Naive B cell (primary cell): ENCODE data around the gene MSL3B.

Experiments
- ATAC-seq, 2 donors: fragments of 150-1000 bp; cut with Tn5 transposase; 2 replicates each; pipeline ENCODE4 v1.10.0; 2021; ENCODE audit warnings: low read depth in 2 of 2, mild to moderate bottlenecking in 2 of 2, moderate library complexity in 2 of 2
- DNase-seq: peaks from one replicate; pipeline ENCODE4 v3.0.0; 2022
- H3K27ac Mint-ChIP-seq, 6 donors: one replicate each; pipeline ENCODE4 v1.8.0; 2020 to 2022; ENCODE audit warnings: mild to moderate bottlenecking in 6 of 6, mixed read lengths in 6 of 6, moderate library complexity in 5 of 6, inconsistent platforms in 2 of 6
- H3K27me3 Mint-ChIP-seq, 3 donors: one replicate each; pipeline ENCODE4 v1.8.0; 2021 to 2022; ENCODE audit warnings: mixed read lengths in 3 of 3, mild to moderate bottlenecking in 1 of 3
- H3K36me3 Mint-ChIP-seq, 2 donors: one replicate each; pipeline ENCODE4 v1.8.0; 2020 to 2022; ENCODE audit warnings: mixed read lengths in 2 of 2, inconsistent platforms in 1 of 2, mild to moderate bottlenecking in 1 of 2
- H3K4me1 Mint-ChIP-seq, 3 donors: one replicate each; pipeline ENCODE4 v1.8.0; 2020 to 2022; ENCODE audit warnings: mixed read lengths in 3 of 3, inconsistent platforms in 1 of 3, mild to moderate bottlenecking in 1 of 3, moderate library complexity in 1 of 3
- H3K4me3 Mint-ChIP-seq, 8 donors: one replicate each; pipeline ENCODE4 v1.8.0; 2020 to 2022; ENCODE audit warnings: mild to moderate bottlenecking in 8 of 8, mixed read lengths in 8 of 8, moderate library complexity in 8 of 8, inconsistent platforms in 2 of 8
- H3K9me3 Mint-ChIP-seq, 7 donors: one replicate each; pipeline ENCODE4 v1.8.0; 2020 to 2022; ENCODE audit warnings: mixed read lengths in 7 of 7, mild to moderate bottlenecking in 5 of 7, inconsistent platforms in 2 of 7, moderate library complexity in 1 of 7

MSL3B gene

GRCh38 chr2:233823731-233824121, 44.5 kb downstream of the MSL3B start:
- no peak for DNase-seq
- H3K4me3 Mint-ChIP-seq, result no peak overlapping the region
- H3K27ac Mint-ChIP-seq, result peak overlapping the region in 1 of 6 donors; percentile 75

GRCh38 chr2:233822781-233823730, 45.1 kb downstream of the MSL3B start:
- DNase-seq (no peak), ATAC-seq (no peak)

More at GRCh38 chr2:233823731-233824121, 44.5 kb downstream of the MSL3B start:
- peaks cover 6 to 8% (median 8%) of the 10 kb centered on the region in 3 donors for H3K27me3 Mint-ChIP-seq
- no peak for ATAC-seq
- H3K4me1 Mint-ChIP-seq, result no peaks in the 10 kb centered on the region
- H3K9me3 Mint-ChIP-seq, result peaks cover 0 to 6% (median 0%) of the 10 kb centered on the region in 7 donors
- no peaks in the 10 kb centered on the region for H3K36me3 Mint-ChIP-seq

GRCh38 chr2:233822101-233822771, 46.0 kb downstream of the MSL3B start:
- Mint-ChIP-seq H3K4me1 (no peaks in the 10 kb centered on the region), H3K4me3 (no peak overlapping the region), H3K27me3 (peaks cover 7 to 19% (median 8%) of the 10 kb centered on the region in 3 donors), H3K9me3 (peaks cover 0 to 6% (median 0%) of the 10 kb centered on the region in 7 donors), H3K27ac (no peak overlapping the region), H3K36me3 (no peaks in the 10 kb centered on the region)
- ATAC-seq, result no peak
- no peak for DNase-seq

More at GRCh38 chr2:233822781-233823730, 45.1 kb downstream of the MSL3B start:
- no peaks in the 10 kb centered on the region for H3K4me1 Mint-ChIP-seq
- no peak overlapping the region for H3K27ac Mint-ChIP-seq
- H3K36me3 Mint-ChIP-seq, result no peaks in the 10 kb centered on the region
- H3K4me3 Mint-ChIP-seq, result no peak overlapping the region
- peaks cover 6 to 12% (median 8%) of the 10 kb centered on the region in 3 donors for H3K27me3 Mint-ChIP-seq
- peaks cover 0 to 6% (median 0%) of the 10 kb centered on the region in 7 donors for H3K9me3 Mint-ChIP-seq

GRCh38 chr2:233821709-233822100, 46.5 kb downstream of the MSL3B start:
- Mint-ChIP-seq H3K27ac (no peak overlapping the region), H3K27me3 (peaks cover 8 to 24% (median 11%) of the 10 kb centered on the region in 3 donors), H3K9me3 (peaks cover 0 to 6% (median 0%) of the 10 kb centered on the region in 7 donors), H3K36me3 (no peaks in the 10 kb centered on the region), H3K4me1 (no peaks in the 10 kb centered on the region), H3K4me3 (no peak overlapping the region)
- DNase-seq (no peak), ATAC-seq (no peak)

- Mint-ChIP-seq H3K36me3 (no peaks in the 10 kb centered on the region), H3K27ac (no peak overlapping the region)
Measured at GRCh38 chr2:233821196-233821595, 47.0 kb downstream of the MSL3B start.

GRCh38 chr2:233820774-233821105, 47.4 kb downstream of the MSL3B start:
- no peaks in the 10 kb centered on the region for H3K4me1 Mint-ChIP-seq
- DNase-seq (no peak), ATAC-seq (no peak)
- no peaks in the 10 kb centered on the region for H3K9me3 Mint-ChIP-seq
- no peak overlapping the region for H3K27ac Mint-ChIP-seq
- H3K4me3 Mint-ChIP-seq, result no peak overlapping the region
- H3K27me3 Mint-ChIP-seq, result peaks cover 8 to 31% (median 11%) of the 10 kb centered on the region in 3 donors
- H3K36me3 Mint-ChIP-seq, result no peaks in the 10 kb centered on the region

More at GRCh38 chr2:233821196-233821595, 47.0 kb downstream of the MSL3B start:
- Mint-ChIP-seq H3K9me3 (peaks cover 0 to under 1% (median 0%) of the 10 kb centered on the region in 7 donors), H3K4me3 (no peak overlapping the region), H3K27me3 (peaks cover 8 to 28% (median 11%) of the 10 kb centered on the region in 3 donors), H3K4me1 (no peaks in the 10 kb centered on the region)
- DNase-seq (no peak), ATAC-seq (no peak)

DNA sequence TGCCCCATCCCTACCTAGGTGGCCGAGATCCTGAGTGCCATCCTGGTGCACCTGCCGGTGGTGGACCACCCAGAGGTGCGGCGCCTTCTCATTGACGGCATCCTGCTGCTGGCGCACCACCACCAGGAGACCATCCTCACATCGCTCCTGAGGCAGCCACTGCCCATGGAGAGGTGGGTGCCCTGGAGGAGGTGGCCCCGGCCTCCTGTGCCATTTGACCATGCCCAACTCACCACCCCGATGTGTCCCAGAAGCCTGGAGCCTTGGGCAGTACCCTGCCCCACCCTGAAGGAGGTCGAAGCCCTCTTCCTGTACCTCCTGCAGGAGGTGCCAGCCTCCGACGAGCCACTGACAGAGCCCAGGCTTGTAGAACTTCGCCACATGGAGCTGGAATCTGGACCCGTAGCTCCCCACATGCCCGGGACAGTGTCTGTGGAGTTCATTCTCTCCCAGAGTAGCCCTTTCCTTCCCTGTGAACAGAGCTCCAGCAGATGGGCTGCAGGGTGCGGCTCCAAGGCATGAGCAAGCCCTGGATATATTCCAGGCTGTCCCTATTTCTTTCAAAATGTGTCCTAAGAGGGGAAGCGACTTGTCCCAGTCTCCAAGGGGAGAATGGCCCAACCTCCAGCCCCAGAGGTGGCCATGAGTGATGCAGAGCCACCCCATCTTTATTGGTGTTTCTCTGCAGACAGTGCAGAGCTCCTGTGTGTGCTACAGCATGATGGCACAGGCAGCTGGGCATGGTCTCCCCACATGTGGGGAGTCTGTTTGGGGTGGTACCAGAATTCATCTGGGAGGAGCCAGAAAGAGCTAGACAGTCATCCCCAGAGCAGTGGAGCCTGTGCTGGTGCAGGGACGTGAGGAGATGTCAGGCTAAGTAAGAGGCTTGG, 48.1 kb downstream of the MSL3B start:
- H3K4me1 Mint-ChIP-seq, result no peaks in the 10 kb centered on the region
- ATAC-seq, result no peak
- DNase-seq, result no peak
- no peaks in the 10 kb centered on the region for H3K9me3 Mint-ChIP-seq
- H3K27ac Mint-ChIP-seq, result no peak overlapping the region
- H3K4me3 Mint-ChIP-seq, result peak overlapping the region in 1 of 8 donors; percentile 32
- peaks cover 8 to 31% (median 11%) of the 10 kb centered on the region in 3 donors for H3K27me3 Mint-ChIP-seq
- H3K36me3 Mint-ChIP-seq, result no peaks in the 10 kb centered on the region

DNA sequence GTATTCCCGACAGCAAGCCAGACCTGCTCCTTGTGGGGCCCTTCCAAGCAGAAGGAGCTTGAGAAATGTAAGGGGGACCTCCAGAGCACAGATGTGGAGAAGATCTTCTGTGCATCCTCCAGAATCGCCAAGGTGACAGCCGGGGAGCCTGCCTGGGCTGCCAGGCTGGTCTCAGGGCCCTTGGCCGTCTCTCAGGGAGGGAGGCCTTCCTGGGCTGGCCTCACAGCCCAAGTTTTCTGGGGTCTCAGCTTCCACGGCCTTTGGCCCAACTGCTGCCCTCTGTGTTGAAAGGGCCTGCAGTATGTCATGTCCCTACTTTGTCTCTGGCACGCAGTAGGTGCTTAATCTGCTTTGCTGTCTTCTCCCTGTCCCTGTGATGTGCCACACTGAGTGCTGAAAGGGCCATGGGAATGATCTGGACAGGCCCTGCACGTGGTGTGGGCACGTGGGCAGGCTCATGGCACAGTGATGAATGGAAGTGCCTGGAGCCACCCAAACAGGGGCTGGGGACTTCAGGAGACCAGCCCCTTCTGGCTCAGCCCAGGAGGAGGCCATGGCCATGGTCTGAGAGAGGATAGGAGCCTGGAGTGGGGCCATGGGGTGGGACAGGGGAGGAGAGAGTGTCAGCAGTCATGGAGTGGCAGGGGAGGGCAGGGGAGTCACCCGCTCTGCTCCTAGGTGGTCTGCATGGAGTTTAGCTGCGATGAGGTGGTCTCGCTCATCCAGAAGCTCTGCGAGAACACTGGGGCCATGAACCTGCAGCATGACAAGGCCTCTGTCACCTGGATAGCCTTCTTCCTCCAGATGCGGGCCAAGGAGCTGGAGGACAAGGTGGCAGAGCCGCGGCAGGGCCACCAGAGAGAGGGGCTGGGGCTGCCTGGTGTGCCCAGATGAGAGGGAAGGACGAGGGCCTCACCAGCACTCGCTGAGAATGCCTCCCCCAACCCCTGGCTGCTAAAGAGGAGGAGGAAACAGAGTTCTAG, 49.3 kb downstream of the MSL3B start:
- DNase-seq, result no peak
- H3K36me3 Mint-ChIP-seq, result no peaks in the 10 kb centered on the region
- H3K4me1 Mint-ChIP-seq, result no peaks in the 10 kb centered on the region
- H3K27ac Mint-ChIP-seq, result no peak overlapping the region
- peaks cover 8 to 31% (median 11%) of the 10 kb centered on the region in 3 donors for H3K27me3 Mint-ChIP-seq
- H3K4me3 Mint-ChIP-seq, result no peak overlapping the region
- H3K9me3 Mint-ChIP-seq, result no peaks in the 10 kb centered on the region
- no peak for ATAC-seq

DNA sequence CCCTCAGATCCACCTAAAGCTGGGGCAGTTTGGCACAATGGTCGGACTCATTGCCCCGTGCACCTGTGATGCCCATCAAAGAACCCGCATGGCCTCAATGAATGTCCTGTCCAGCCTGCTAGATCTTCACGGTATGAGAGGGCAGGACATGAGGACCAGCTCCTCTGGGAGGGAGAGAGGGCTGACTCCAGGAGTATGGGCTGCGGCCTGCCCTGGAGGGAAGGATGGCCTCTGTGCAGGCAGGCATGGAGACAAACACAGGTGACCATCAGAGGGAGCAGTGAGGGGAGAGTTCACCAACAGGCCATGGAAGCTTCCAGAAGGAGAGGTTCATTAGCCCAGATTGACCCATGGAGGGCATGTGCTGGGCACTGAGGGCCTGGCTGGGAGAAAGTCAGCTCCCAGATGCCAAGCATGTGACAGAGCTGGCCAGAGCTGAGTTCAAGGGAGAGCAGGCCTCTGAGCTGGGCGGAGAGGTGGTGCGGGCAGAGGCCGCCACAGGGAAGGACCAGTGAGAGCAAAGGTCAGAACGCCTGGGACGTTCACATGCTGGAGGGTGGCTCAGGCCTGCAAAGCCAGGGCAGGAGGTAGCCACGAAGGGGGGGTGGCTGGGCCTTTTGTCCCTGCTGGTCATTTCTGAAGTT, 50.1 kb downstream of the MSL3B start:
- Mint-ChIP-seq H3K9me3 (no peaks in the 10 kb centered on the region), H3K27me3 (peaks cover 8 to 31% (median 11%) of the 10 kb centered on the region in 3 donors), H3K27ac (no peak overlapping the region), H3K36me3 (no peaks in the 10 kb centered on the region), H3K4me3 (no peak overlapping the region), H3K4me1 (no peaks in the 10 kb centered on the region)
- DNase-seq (no peak), ATAC-seq (no peak)

DNA sequence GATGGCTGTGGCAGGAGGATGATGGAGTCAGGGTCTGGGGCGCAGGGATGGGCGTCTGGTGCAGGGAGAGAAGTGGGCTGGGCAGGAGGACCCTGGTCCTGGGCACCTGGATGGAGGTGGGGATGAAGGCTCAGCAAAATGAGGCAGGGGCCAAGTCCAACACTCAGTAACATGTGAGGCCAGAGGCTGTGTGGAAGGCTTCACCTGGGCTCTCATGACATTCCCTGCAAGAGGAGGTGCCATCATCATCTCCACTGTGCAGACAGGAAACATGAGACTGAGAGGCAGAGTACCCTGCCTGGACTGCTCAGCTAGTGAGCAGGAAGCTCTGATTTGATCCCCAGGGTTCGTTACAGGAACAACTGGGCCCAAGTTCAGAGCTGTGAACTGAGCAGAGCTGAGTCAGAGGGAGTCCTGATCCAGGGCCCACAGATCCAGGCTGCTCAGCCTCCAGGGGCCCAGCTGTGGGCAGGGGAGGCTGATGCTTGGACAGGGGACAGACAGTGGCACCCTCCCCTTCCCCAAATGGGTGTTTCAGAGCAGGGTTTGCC, 50.8 kb downstream of the MSL3B start:
- Mint-ChIP-seq H3K9me3 (no peaks in the 10 kb centered on the region), H3K27ac (no peak overlapping the region), H3K36me3 (no peaks in the 10 kb centered on the region), H3K4me3 (no peak overlapping the region), H3K4me1 (no peaks in the 10 kb centered on the region), H3K27me3 (peaks cover 8 to 31% (median 11%) of the 10 kb centered on the region in 3 donors)
- ATAC-seq (no peak), DNase-seq (no peak)

DNA sequence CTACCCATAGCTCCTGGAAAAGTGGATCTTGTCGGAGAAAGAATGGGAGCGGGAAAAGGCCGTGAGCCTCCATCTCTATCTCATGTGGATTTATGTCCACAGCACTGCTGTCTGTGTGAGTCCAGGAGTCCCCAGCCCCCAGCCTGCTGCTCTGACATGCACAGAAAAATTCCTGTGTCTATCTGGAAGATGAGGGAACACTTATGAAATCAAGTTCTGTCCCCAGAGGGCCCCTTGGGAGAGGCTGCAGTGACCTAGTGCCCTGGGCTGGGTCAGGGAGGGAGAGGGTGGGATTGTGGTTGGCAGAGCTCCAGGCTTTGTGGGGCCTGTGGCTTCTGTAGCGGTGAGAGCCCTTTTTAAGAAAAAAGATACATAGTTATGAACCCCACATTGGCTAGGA, 51.4 kb downstream of the MSL3B start:
- no peak for DNase-seq
- no peaks in the 10 kb centered on the region for H3K9me3 Mint-ChIP-seq
- peaks cover 8 to 37% (median 11%) of the 10 kb centered on the region in 3 donors for H3K27me3 Mint-ChIP-seq

More for the DNA sequence above, 51.4 kb downstream of the MSL3B start:
- Mint-ChIP-seq H3K27ac (no peak overlapping the region), H3K36me3 (no peaks in the 10 kb centered on the region), H3K4me3 (no peak overlapping the region), H3K4me1 (no peaks in the 10 kb centered on the region)
- no peak for ATAC-seq
